HepG2 (cell line): Measurements from ENCODE around the gene ANKS3. TPM values are rescaled to one million over a fixed set of nuclear protein-coding genes. Genes with fewer than 3 reads are reported as not detected.

Source experiments
- ATAC-seq: fragments of 200-7000 bp; cut with Tn5 transposase; 3 replicates; pipeline ENCODE4 v1.9.1; 2020; ENCODE audit warnings: mild to moderate bottlenecking, moderate library complexity
- BruUV-seq: library from RNA; stranded (reverse); fragments of 400-500 nt; replicated peaks from 2 replicates; lab custom pipeline; 2021; lab: Mats Ljungman, UMichigan
- CTCF ChIA-PET: fragments of 300-600 bp; formaldehyde crosslinking; extraction: SDS; loops from one replicate; lab custom pipeline; 2021; ENCODE audit warnings: low total read pairs, inconsistent platforms, low intra/inter-chr PET ratio; lab: Yijun Ruan, JAX
- POLR2A ChIA-PET: fragments of 350-600 bp; sonication (Branson Sonifier 250); formaldehyde crosslinking; loops from one replicate; lab custom pipeline; 2020; ENCODE audit warnings: antibody characterized with exemption, inconsistent platforms; lab: Yijun Ruan, JAX
- DNase-seq: peaks from one replicate; pipeline ENCODE4 v3.0.0-alpha.2; 2015; ENCODE audit warnings: low spot score
- FAIRE-seq: peaks from 3 replicates; lab custom pipeline; 2011; peaks lifted over from hg19 to GRCh38; lab: Jason Lieb, UNC
- H2AFZ ChIP-seq: one replicate; pipeline ENCODE4 v1.6.1; 2011; ENCODE audit warnings: low read length, inconsistent platforms
- H3K27ac ChIP-seq: fragments of 300-600 bp; 3 replicates; pipeline ENCODE4 v1.8.0; 2011; ENCODE audit warnings: mixed run types, mild to moderate bottlenecking, mixed read lengths, low read length, inconsistent platforms; ENCODE audit not compliant: insufficient read depth; ENCODE audit errors: extremely low read length
- H3K27me3 ChIP-seq, 2 experiments: fragments of 200-600 bp in 1 of 2; 2 replicates in 1 of 2; 3 replicates in 1 of 2; pipeline versions ENCODE4 v1.6.0 to v1.8.0; 2011; ENCODE audit warnings: low read length in 2 of 2, mild to moderate bottlenecking in 2 of 2, moderate library complexity in 2 of 2, inconsistent platforms in 1 of 2; ENCODE audit not compliant: insufficient read depth in 2 of 2, control insufficient read depth in 1 of 2
- H3K36me3 ChIP-seq, 2 experiments: fragments of 200-600 bp in 1 of 2; replicated peaks in 1 of 2; 2 replicates in 1 of 2; 3 replicates in 1 of 2; pipeline versions ENCODE4 v1.5.1 to v1.8.0; 2011; ENCODE audit warnings: low read length in 2 of 2, inconsistent platforms in 1 of 2; ENCODE audit not compliant: insufficient read depth in 2 of 2, control insufficient read depth in 1 of 2
- H3K4me1 ChIP-seq: 2 replicates; pipeline ENCODE4 v1.5.1; 2012; ENCODE audit warnings: low read length, inconsistent platforms; ENCODE audit not compliant: insufficient read depth
- H3K4me2 ChIP-seq: 2 replicates; pipeline ENCODE4 v1.6.0; 2011; ENCODE audit warnings: low read depth, low read length, inconsistent platforms
- H3K4me3 ChIP-seq, 3 experiments: fragments of 200-600 bp in 1 of 3; sonication (generic), shearing (Covaris generic) in 1 of 3; replicated peaks in 1 of 3; 2 replicates each; pipeline ENCODE4 v1.5.1; 2011 to 2016; ENCODE audit warnings: low read length in 3 of 3, inconsistent platforms in 2 of 3, low read depth in 2 of 3, mild to moderate bottlenecking in 2 of 3, control low read depth in 1 of 3, mixed read lengths in 1 of 3; ENCODE audit not compliant: insufficient read depth in 1 of 3
- H3K79me2 ChIP-seq: one replicate; pipeline ENCODE4 v1.6.1; 2011; ENCODE audit warnings: low read length, inconsistent platforms; ENCODE audit not compliant: insufficient read depth
- H3K9ac ChIP-seq: 2 replicates; pipeline ENCODE4 v1.6.0; 2011; ENCODE audit warnings: mild to moderate bottlenecking, low read depth, low read length, inconsistent platforms; ENCODE audit not compliant: insufficient read depth
- H3K9me3 ChIP-seq: 2 replicates; pipeline ENCODE4 v1.5.1; 2012; ENCODE audit warnings: mild to moderate bottlenecking, low read length
- H4K20me1 ChIP-seq: 2 replicates; pipeline ENCODE4 v1.6.0; 2011; ENCODE audit warnings: inconsistent platforms, mild to moderate bottlenecking, low read length, moderate library complexity; ENCODE audit not compliant: insufficient read depth
- CREB1 ChIP-seq, 2 experiments: fragments of 450-650 bp in 1 of 2; IDR thresholded peaks; 2 replicates each; pipeline ENCODE4 v1.6.1; 2016 to 2017; ENCODE audit warnings: control low read depth in 1 of 2, mild to moderate bottlenecking in 1 of 2, missing compliant biosample characterization in 1 of 2, missing genetic modification characterization in 1 of 2
- FOSL2 ChIP-seq: sonication (generic); formaldehyde crosslinking; IDR thresholded peaks from 2 replicates; pipeline ENCODE4 v1.4.0; 2020; ENCODE audit warnings: missing genetic modification reagents
- SETDB1 ChIP-seq: sonication (generic); formaldehyde crosslinking; IDR thresholded peaks from 2 replicates; pipeline ENCODE4 v1.5.1; 2020; ENCODE audit warnings: missing genetic modification reagents, mild to moderate bottlenecking, borderline replicate concordance
- TCF7L2 ChIP-seq: IDR thresholded peaks from 2 replicates; pipeline ENCODE4 v1.6.1; 2011; ENCODE audit warnings: mild to moderate bottlenecking, low read depth, low read length, moderate library complexity
- THAP11 ChIP-seq: IDR thresholded peaks from 2 replicates; pipeline ENCODE4 v1.6.1; 2016; ENCODE audit warnings: missing biosample characterization, missing genetic modification reagents
- ZBTB21 ChIP-seq: sonication (generic); formaldehyde crosslinking; IDR thresholded peaks from 2 replicates; pipeline ENCODE4 v1.4.0; 2020; ENCODE audit warnings: missing genetic modification reagents
- ZBTB40 ChIP-seq, 2 experiments: fragments of 450-650 bp in 1 of 2; sonication (generic) in 1 of 2; formaldehyde crosslinking in 1 of 2; IDR thresholded peaks; 2 replicates each; pipeline versions ENCODE4 v1.6.1 to v1.8.0; 2016 to 2022; ENCODE audit warnings: antibody characterized with exemption in 1 of 2, mild to moderate bottlenecking in 1 of 2, missing genetic modification reagents in 1 of 2
- ZNF496 ChIP-seq: sonication (generic); formaldehyde crosslinking; IDR thresholded peaks from 2 replicates; pipeline ENCODE4 v1.8.1; 2023; ENCODE audit warnings: mild to moderate bottlenecking, moderate library complexity, missing genetic modification reagents; ENCODE audit not compliant: insufficient replicate concordance
- WGBS: methylation state at CpG from one replicate; pipeline ENCODE4 v1.1.6; 2017; ENCODE audit warnings: low lambda C conversion rate; 5-methylcytosine and 5-hydroxymethylcytosine counted together
- in situ Hi-C: cut with HindIII; loops from 2 replicates; pipeline ENCODE4 v1.10.0; 2017; ENCODE audit warnings: low pct_unique_long_range_greater_than_20kb; ENCODE audit not compliant: extremely low pct_ligation_motif_present
- intact Hi-C: fragments of 100-400 bp; cut with micrococcal nuclease; formaldehyde crosslinking; loops from one replicate; pipeline ENCODE4 v1.10.0; 2022; ENCODE audit not compliant: unreplicated experiment
- polyA plus RNA-seq, 8 experiments: library from polyadenylated mRNA; depleted of rRNA in 3 of 8; stranded (reverse) in 7 of 8; unstranded in 1 of 8; fragments of >200 nt; fragmentation: Illumina TruSeq in 4 of 8; extraction: Trizol in 4 of 8; gene quantifications; 2 replicates each; pipeline versions ENCODE4 v1.2.1 to v1.2.3, GENCODE V29; 2011 to 2016; ENCODE audit warnings: low read depth in 4 of 8, missing spikeins in 1 of 8, mixed read lengths in 1 of 8; ENCODE audit not compliant: insufficient read depth in 1 of 8
- total RNA-seq, 5 experiments: library from RNA; depleted of rRNA; stranded (reverse); fragments of >200 nt; fragmentation: Illumina TruSeq; extraction: Trizol; gene quantifications; 2 replicates each; pipeline ENCODE4 v1.2.3, GENCODE V29; 2016; ENCODE audit warnings: low read depth in 1 of 5

Gene ANKS3
- total and polyA plus RNA-seq, 2 of the 13 experiments (the other 11 are each of a cell fraction or from before 2014, with no cell fraction given) = 11.4 to 15.9 TPM

- Histone ChIP-seq H3K4me3 (no peak overlapping the region), H3K27me3 (no peaks in the 10 kb centered on the region), H4K20me1 (no peaks in the 10 kb centered on the region), H3K79me2 (no peaks in the 10 kb centered on the region), H2AFZ (no peak overlapping the region), H3K4me2 (no peak overlapping the region), H3K9ac (no peak overlapping the region), H3K36me3 (no peaks in the 10 kb centered on the region), H3K27ac (no peak overlapping the region), H3K9me3 (no peaks in the 10 kb centered on the region), H3K4me1 (peaks cover 61% of the 10 kb centered on the region)
- WGBS = 7% methylated on average over 3 of the region's 4 CpGs
- no peak for FAIRE-seq
- ChIA-PET POLR2A (interaction anchor here (1.3 kb wide), 1 partner anchor 11 kb away, joined by 5 read pairs; no protein-coding TSS in a partner anchor), CTCF (no interaction called here)
- ATAC-seq = no peak
- intact Hi-C loops = no loop called here
- no TSS peak for BruUV-seq
- TF ChIP-seq SETDB1 (CRISPR knock-in tag) = no peak
- no peak for TF ChIP-seq ZNF496 (CRISPR knock-in tag)
- TF ChIP-seq TCF7L2 = no peak
- TF ChIP-seq CREB1 (IDR thresholded peaks at IDR 0.05) = 0 out of 2 replicates have a peak, but pooled peaks have one; percentile 38
- TF ChIP-seq CREB1 (CRISPR knock-in tag; IDR thresholded peaks at IDR 0.05) = 0 out of 2 replicates have a peak, but pooled peaks have one; percentile 37
- peak; percentile 63 for TF ChIP-seq FOSL2 (CRISPR knock-in tag)
- peak; percentile 76 for TF ChIP-seq ZBTB21 (CRISPR knock-in tag)
- TF ChIP-seq THAP11 (CRISPR knock-in tag) = 0 out of 2 replicates have a peak, but pooled peaks have one; percentile 18
- TF ChIP-seq ZBTB40 (IDR thresholded peaks at IDR 0.05) = peak; percentile 92
- TF ChIP-seq ZBTB40 (CRISPR knock-in tag; IDR thresholded peaks at IDR 0.05) = peak; percentile 98
- TF ChIP-seq, all 625 proteins: peak for 5
- DNase-seq = no peak
- in situ Hi-C loops = no loop called here
Measured at GRCh38 chr16:4780235-4780634, 46.2 kb upstream of the ANKS3 start.
